H9 (cell line): ENCODE measurements around the gene CDADC1. TPM values are rescaled to one million over a fixed set of nuclear protein-coding genes. Genes with fewer than 3 reads are reported as not detected.
A peak's percentile ranks its signal among the peaks of the same experiment; 100 is the strongest.

Experiments
- DNase-seq: peaks from one replicate; pipeline ENCODE4 v3.0.0-alpha.2; 2017
- H2AFZ ChIP-seq: one replicate; pipeline ENCODE4 v1.6.1; 2013; ENCODE audit warnings: mild to moderate bottlenecking, low read length, control low read depth, moderate library complexity
- H2AK5ac ChIP-seq: 2 replicates; pipeline ENCODE4 v1.6.1; 2013; ENCODE audit warnings: low read length, control low read depth, mixed read lengths; ENCODE audit not compliant: insufficient read length
- H2BK120ac ChIP-seq: one replicate; pipeline ENCODE4 v1.6.1; 2013; ENCODE audit warnings: low read depth, mild to moderate bottlenecking, low read length, control low read depth, inconsistent platforms; ENCODE audit not compliant: poor library complexity, severe bottlenecking
- H2BK12ac ChIP-seq: 2 replicates; pipeline ENCODE4 v1.6.1; 2013; ENCODE audit warnings: low read length, control low read depth, mixed read lengths, low read depth; ENCODE audit not compliant: insufficient read length
- H2BK15ac ChIP-seq: 2 replicates; pipeline ENCODE4 v1.6.1; 2013; ENCODE audit warnings: low read depth, low read length, control low read depth
- H2BK20ac ChIP-seq: one replicate; pipeline ENCODE4 v1.6.1; 2013; ENCODE audit warnings: low read depth, mild to moderate bottlenecking, low read length, control low read depth, inconsistent platforms; ENCODE audit not compliant: poor library complexity, severe bottlenecking
- H2BK5ac ChIP-seq: 2 replicates; pipeline ENCODE4 v1.6.1; 2013; ENCODE audit warnings: low read length, control low read depth, mixed read lengths; ENCODE audit not compliant: insufficient read length
- H3K14ac ChIP-seq: 2 replicates; pipeline ENCODE4 v1.6.1; 2013; ENCODE audit warnings: low read length, control low read depth; ENCODE audit not compliant: insufficient read depth
- H3K18ac ChIP-seq: 2 replicates; pipeline ENCODE4 v1.6.1; 2013; ENCODE audit warnings: low read depth, mild to moderate bottlenecking, mixed read lengths, low read length, control low read depth; ENCODE audit not compliant: insufficient read length
- H3K23ac ChIP-seq: 2 replicates; pipeline ENCODE4 v1.6.1; 2013; ENCODE audit warnings: low read length, control low read depth, mixed read lengths, low read depth; ENCODE audit not compliant: insufficient read length
- H3K23me2 ChIP-seq: 2 replicates; pipeline ENCODE4 v1.6.1; 2013; ENCODE audit warnings: low read depth, mild to moderate bottlenecking, mixed read lengths, low read length, control low read depth; ENCODE audit not compliant: insufficient read length, poor library complexity, severe bottlenecking
- H3K27ac ChIP-seq: 2 replicates; pipeline ENCODE4 v1.5.1; 2013; ENCODE audit warnings: low read length, control low read depth, mixed read lengths, low read depth; ENCODE audit not compliant: insufficient read length
- H3K27me3 ChIP-seq: 2 replicates; pipeline ENCODE4 v1.6.1; 2013; ENCODE audit warnings: low read length, control low read depth, inconsistent platforms; ENCODE audit not compliant: insufficient read depth
- H3K4ac ChIP-seq: 2 replicates; pipeline ENCODE4 v1.6.1; 2013; ENCODE audit warnings: low read depth, mild to moderate bottlenecking, control low read depth, inconsistent platforms, low read length, moderate library complexity
- H3K4me1 ChIP-seq: 2 replicates; pipeline ENCODE4 v1.6.1; 2013; ENCODE audit warnings: low read length, control low read depth, inconsistent platforms; ENCODE audit not compliant: insufficient read depth
- H3K4me2 ChIP-seq: 2 replicates; pipeline ENCODE4 v1.6.1; 2013; ENCODE audit warnings: low read length, control low read depth, mixed read lengths; ENCODE audit not compliant: insufficient read length, insufficient read depth
- H3K56ac ChIP-seq: 2 replicates; pipeline ENCODE4 v1.6.1; 2013; ENCODE audit warnings: low read depth, mild to moderate bottlenecking, mixed read lengths, low read length, control low read depth; ENCODE audit not compliant: insufficient read length
- H3K79me1 ChIP-seq: 2 replicates; pipeline ENCODE4 v1.6.1; 2013; ENCODE audit warnings: low read depth, mild to moderate bottlenecking, moderate library complexity, low read length, control low read depth, inconsistent platforms; ENCODE audit not compliant: insufficient read depth, poor library complexity, severe bottlenecking
- H3K79me2 ChIP-seq: 2 replicates; pipeline ENCODE4 v1.6.1; 2013; ENCODE audit warnings: low read length, control low read depth, inconsistent platforms; ENCODE audit not compliant: insufficient read depth
- H3K9ac ChIP-seq: 2 replicates; pipeline ENCODE4 v1.6.1; 2013; ENCODE audit warnings: low read length, control low read depth, mixed read lengths; ENCODE audit not compliant: insufficient read length; ENCODE audit errors: extremely low read depth
- H3K9me3 ChIP-seq: one replicate; pipeline ENCODE4 v1.6.1; 2013; ENCODE audit warnings: low read depth, low read length, inconsistent platforms; ENCODE audit not compliant: control insufficient read depth
- H3T11ph ChIP-seq: one replicate; pipeline ENCODE4 v1.6.1; 2013; ENCODE audit warnings: mild to moderate bottlenecking, low read length, control low read depth, inconsistent platforms
- H4K20me1 ChIP-seq: one replicate; pipeline ENCODE4 v1.6.1; 2013; ENCODE audit not compliant: control insufficient read depth, insufficient read length, insufficient read depth
- H4K5ac ChIP-seq: 2 replicates; pipeline ENCODE4 v1.6.1; 2013; ENCODE audit warnings: low read depth, mild to moderate bottlenecking, mixed read lengths, low read length, control low read depth; ENCODE audit not compliant: insufficient read length
- H4K8ac ChIP-seq: replicated peaks from 2 replicates; pipeline ENCODE4 v1.6.1; 2013; ENCODE audit warnings: low read length, control low read depth, mixed read lengths, low read depth; ENCODE audit not compliant: insufficient read length
- H4K91ac ChIP-seq: 2 replicates; pipeline ENCODE4 v1.6.1; 2013; ENCODE audit warnings: low read depth, mild to moderate bottlenecking, moderate library complexity, mixed read lengths, low read length, control low read depth; ENCODE audit not compliant: insufficient read length
- H3K27ac Mint-ChIP-seq, 3 experiments: 2 replicates in 2 of 3; 3 replicates in 1 of 3; pipeline ENCODE4 v1.8.0; 2020 to 2021; ENCODE audit warnings: mixed read lengths in 3 of 3, mild to moderate bottlenecking in 1 of 3, moderate library complexity in 1 of 3
- H3K27me3 Mint-ChIP-seq: 2 replicates; pipeline ENCODE4 v1.8.0; 2021; ENCODE audit warnings: low read depth, mild to moderate bottlenecking, moderate library complexity, mixed read lengths
- H3K36me3 Mint-ChIP-seq, 3 experiments: 2 replicates in 2 of 3; 3 replicates in 1 of 3; pipeline ENCODE4 v1.8.0; 2020 to 2021; ENCODE audit warnings: low read depth in 3 of 3, mixed read lengths in 3 of 3; ENCODE audit not compliant: insufficient read depth in 1 of 3
- H3K4me1 Mint-ChIP-seq, 2 experiments: 2 replicates each; pipeline ENCODE4 v1.8.0; 2020; ENCODE audit warnings: mixed read lengths in 2 of 2
- H3K4me3 Mint-ChIP-seq, 2 experiments: 2 replicates in 1 of 2; 3 replicates in 1 of 2; pipeline ENCODE4 v1.8.0; 2020 to 2021; ENCODE audit warnings: mild to moderate bottlenecking in 2 of 2, mixed read lengths in 2 of 2, moderate library complexity in 1 of 2
- H3K9me3 Mint-ChIP-seq, 2 experiments: 2 replicates in 1 of 2; 3 replicates in 1 of 2; pipeline ENCODE4 v1.8.0; 2020; ENCODE audit warnings: mild to moderate bottlenecking in 2 of 2, mixed read lengths in 2 of 2, moderate library complexity in 1 of 2
- WGBS: extraction: QIAGEN DNeasy Blood & Tissue Kit; methylation state at CpG from one replicate; pipeline ENCODE4 v1.1.7; 2013; ENCODE audit warnings: missing lambda C conversion rate, low lambda C conversion rate, mixed read lengths; ENCODE audit not compliant: insufficient read length; ENCODE audit errors: extremely low coverage; 5-methylcytosine and 5-hydroxymethylcytosine counted together
- total RNA-seq: library from RNA; stranded (reverse); gene quantifications from 2 replicates; pipeline ENCODE4 v1.2.1, GENCODE V29; 2021
- TF ChIP-seq, protein P1 (sequence below): fragments of 200-600 bp; sonication (generic); conservative IDR thresholded peaks from 3 replicates; pipeline ENCODE4 v1.8.0; 2021; ENCODE audit warnings: antibody characterized with exemption, mild to moderate bottlenecking

CDADC1 gene
- total RNA-seq, 1 experiment from 2014 or later: 4.9 TPM

DNA sequence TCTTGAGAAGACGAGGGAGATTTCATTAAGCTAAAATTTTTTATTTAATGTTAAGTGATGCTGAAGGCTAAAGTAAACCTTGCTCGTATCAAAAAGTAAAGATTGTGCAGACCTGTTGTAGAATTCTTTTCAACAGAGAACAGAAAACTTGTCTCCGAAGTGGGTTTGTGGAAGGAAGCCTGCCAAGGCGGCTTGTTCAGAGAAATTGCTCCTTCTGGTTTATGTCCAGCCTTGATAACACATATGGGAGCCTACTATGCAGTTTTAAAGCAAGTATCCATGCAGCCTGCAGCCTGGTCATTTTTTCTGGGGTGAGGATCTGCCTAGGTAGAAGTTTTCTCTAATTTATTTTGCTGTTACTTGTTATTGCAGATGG is 26.1 kb upstream of the CDADC1 start:
- Mint-ChIP-seq H3K4me1 (peaks cover 18 to 27% of the 10 kb centered on the region in 2 experiments), H3K36me3 (peaks cover 0 to 5% (median 0%) of the 10 kb centered on the region in 3 experiments; a peak in 3 of 7 replicates), H3K9me3 (peaks cover 0 to 5% of the 10 kb centered on the region in 2 experiments; a peak in 2 of 5 replicates), H3K27ac (no peak overlapping the region), H3K27me3 (peaks cover 94% of the 10 kb centered on the region), H3K4me3 (peak overlapping the region in 1 of 2 experiments; percentile 70; a peak in 3 of 5 replicates)
- no peak overlapping the region for H2BK12ac ChIP-seq
- H3K56ac ChIP-seq: no peak overlapping the region
- no peak overlapping the region for H3K18ac ChIP-seq
- H4K8ac ChIP-seq: no peak overlapping the region
- no peak overlapping the region for H2AFZ ChIP-seq
- H2AK5ac ChIP-seq: no peak overlapping the region
- H3K23ac ChIP-seq: no peak overlapping the region
- H3K79me2 ChIP-seq: no peaks in the 10 kb centered on the region
- H3K23me2 ChIP-seq: peaks cover 13% of the 10 kb centered on the region
- H2BK120ac ChIP-seq: no peak overlapping the region
- H3K14ac ChIP-seq: no peak overlapping the region
- no peak overlapping the region for H3K4me2 ChIP-seq
- no peaks in the 10 kb centered on the region; the same call in 1 of the 2 replicates for H3K4me1 ChIP-seq
- TF ChIP-seq, protein P1, sequence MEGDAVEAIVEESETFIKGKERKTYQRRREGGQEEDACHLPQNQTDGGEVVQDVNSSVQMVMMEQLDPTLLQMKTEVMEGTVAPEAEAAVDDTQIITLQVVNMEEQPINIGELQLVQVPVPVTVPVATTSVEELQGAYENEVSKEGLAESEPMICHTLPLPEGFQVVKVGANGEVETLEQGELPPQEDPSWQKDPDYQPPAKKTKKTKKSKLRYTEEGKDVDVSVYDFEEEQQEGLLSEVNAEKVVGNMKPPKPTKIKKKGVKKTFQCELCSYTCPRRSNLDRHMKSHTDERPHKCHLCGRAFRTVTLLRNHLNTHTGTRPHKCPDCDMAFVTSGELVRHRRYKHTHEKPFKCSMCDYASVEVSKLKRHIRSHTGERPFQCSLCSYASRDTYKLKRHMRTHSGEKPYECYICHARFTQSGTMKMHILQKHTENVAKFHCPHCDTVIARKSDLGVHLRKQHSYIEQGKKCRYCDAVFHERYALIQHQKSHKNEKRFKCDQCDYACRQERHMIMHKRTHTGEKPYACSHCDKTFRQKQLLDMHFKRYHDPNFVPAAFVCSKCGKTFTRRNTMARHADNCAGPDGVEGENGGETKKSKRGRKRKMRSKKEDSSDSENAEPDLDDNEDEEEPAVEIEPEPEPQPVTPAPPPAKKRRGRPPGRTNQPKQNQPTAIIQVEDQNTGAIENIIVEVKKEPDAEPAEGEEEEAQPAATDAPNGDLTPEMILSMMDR: no peak
- no peak overlapping the region for H2BK15ac ChIP-seq
- H3K4ac ChIP-seq: no peak overlapping the region
- H3K27ac ChIP-seq: no peak overlapping the region
- H4K91ac ChIP-seq: no peak overlapping the region
- peaks cover 67% of the 10 kb centered on the region for H3K27me3 ChIP-seq
- H3K79me1 ChIP-seq: no peaks in the 10 kb centered on the region
- no peaks in the 10 kb centered on the region for H3K9me3 ChIP-seq
- no peaks in the 10 kb centered on the region for H4K20me1 ChIP-seq
- no peak overlapping the region for H4K5ac ChIP-seq
- DNase-seq: no peak
- no peak overlapping the region for H2BK20ac ChIP-seq
- H2BK5ac ChIP-seq: no peak overlapping the region
- no peak overlapping the region for H3T11ph ChIP-seq
- no peak overlapping the region for H3K9ac ChIP-seq
- WGBS: no CpG with 5 or more reads among the region's 4 CpGs
